Loucy (cell line): ENCODE measurements around the gene NID2.

Source experiments
- H2AFZ ChIP-seq: fragments of 200-600 bp; sonication (generic); 2 replicates; pipeline ENCODE4 v1.6.0; 2016; ENCODE audit warnings: antibody characterized with exemption, mild to moderate bottlenecking, low read length, moderate library complexity
- H3F3A ChIP-seq: fragments of 200-600 bp; 2 replicates; pipeline ENCODE4 v1.6.0; 2016; ENCODE audit warnings: antibody characterized with exemption, low read depth, mild to moderate bottlenecking
- H3K27me3 ChIP-seq: fragments of 200-600 bp; sonication (generic); 2 replicates; pipeline ENCODE4 v1.6.1; 2014; ENCODE audit warnings: low read length, mild to moderate bottlenecking; ENCODE audit not compliant: insufficient read depth, poor library complexity, severe bottlenecking
- H3K36me3 ChIP-seq: fragments of 200-600 bp; sonication (generic); 2 replicates; pipeline ENCODE4 v1.6.1; 2016; ENCODE audit warnings: low read length; ENCODE audit not compliant: insufficient read depth
- H3K4me1 ChIP-seq: fragments of 200-600 bp; sonication (generic); 2 replicates; pipeline ENCODE4 v1.5.1; 2014; ENCODE audit warnings: low read length, mild to moderate bottlenecking; ENCODE audit not compliant: insufficient read depth, poor library complexity, severe bottlenecking
- H3K4me2 ChIP-seq: fragments of 200-600 bp; sonication (generic); 2 replicates; pipeline ENCODE4 v1.6.0; 2014; ENCODE audit warnings: antibody characterized with exemption, low read length, low read depth, mild to moderate bottlenecking; ENCODE audit not compliant: poor library complexity, severe bottlenecking
- H3K4me3 ChIP-seq: fragments of 200-600 bp; sonication (generic); 2 replicates; pipeline ENCODE4 v1.5.1; 2014; ENCODE audit warnings: low read length, mild to moderate bottlenecking, mixed read lengths; ENCODE audit not compliant: poor library complexity, severe bottlenecking
- H3K79me2 ChIP-seq: fragments of 200-600 bp; sonication (generic); 2 replicates; pipeline ENCODE4 v1.6.1; 2014; ENCODE audit warnings: low read length; ENCODE audit not compliant: insufficient read depth
- H3K9ac ChIP-seq: fragments of 200-600 bp; sonication (generic); 2 replicates; pipeline ENCODE4 v1.6.0; 2014; ENCODE audit warnings: mild to moderate bottlenecking, low read depth, low read length, moderate library complexity; ENCODE audit not compliant: poor library complexity, severe bottlenecking
- H3K9me2 ChIP-seq: fragments of 200-600 bp; sonication (generic); replicated peaks from 2 replicates; pipeline ENCODE4 v1.6.1; 2016; ENCODE audit warnings: low read depth, low read length, mixed read lengths
- H3K9me3 ChIP-seq: fragments of 200-600 bp; sonication (generic); 2 replicates; pipeline ENCODE4 v1.6.1; 2014; ENCODE audit warnings: mild to moderate bottlenecking, antibody characterized with exemption, low read length, low read depth; ENCODE audit not compliant: insufficient read depth
- H4K20me1 ChIP-seq: fragments of 200-600 bp; sonication (generic); 2 replicates; pipeline ENCODE4 v1.6.0; 2014; ENCODE audit warnings: antibody characterized with exemption, low read length, mild to moderate bottlenecking; ENCODE audit not compliant: insufficient read depth, poor library complexity, severe bottlenecking
- EZH2phosphoT487 ChIP-seq: fragments of 200-600 bp; IDR thresholded peaks from 2 replicates; pipeline ENCODE4 v1.6.1; 2018; ENCODE audit warnings: antibody characterized with exemption, mild to moderate bottlenecking, moderate library complexity, borderline replicate concordance
- TF ChIP-seq, protein P1 (sequence below): fragments of 200-600 bp; sonication (generic); conservative IDR thresholded peaks from 2 replicates; pipeline ENCODE4 v1.5.1; 2014; ENCODE audit warnings: mild to moderate bottlenecking, antibody characterized with exemption, low read length

The NID2 gene

DNA sequence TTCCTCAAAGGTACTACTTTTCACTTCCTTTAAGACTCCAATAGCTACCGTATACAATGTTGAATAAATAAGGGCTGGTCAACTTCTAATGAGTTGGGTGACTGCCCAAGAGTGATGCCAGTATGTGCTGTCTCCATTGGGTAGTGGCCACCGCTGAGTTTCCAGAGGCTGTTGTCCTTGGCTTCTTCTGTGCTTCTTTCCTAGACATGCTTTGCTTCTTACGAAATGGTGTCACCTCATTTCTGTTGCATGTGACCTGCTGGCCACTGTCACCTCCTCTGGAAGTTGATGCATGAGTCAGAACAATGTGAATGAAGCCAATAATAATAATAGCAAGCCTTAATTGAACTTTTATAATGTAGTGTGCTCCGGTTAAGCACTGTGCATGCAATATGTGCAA lies 7.5 kb upstream of the NID2 start:
- Histone ChIP-seq H3K9me2 (no peaks in the 10 kb centered on the region), H2AFZ (no peak overlapping the region), H3F3A (no peaks in the 10 kb centered on the region), H3K27me3 (no peaks in the 10 kb centered on the region), H3K4me1 (peaks cover 16% of the 10 kb centered on the region), H3K79me2 (no peaks in the 10 kb centered on the region), H3K36me3 (no peaks in the 10 kb centered on the region), H3K4me3 (no peak overlapping the region), H3K4me2 (no peak overlapping the region), H4K20me1 (no peaks in the 10 kb centered on the region), H3K9ac (no peak overlapping the region), H3K9me3 (peaks cover 5% of the 10 kb centered on the region; the same call in 1 of the 2 replicates)
- TF ChIP-seq, protein P1, sequence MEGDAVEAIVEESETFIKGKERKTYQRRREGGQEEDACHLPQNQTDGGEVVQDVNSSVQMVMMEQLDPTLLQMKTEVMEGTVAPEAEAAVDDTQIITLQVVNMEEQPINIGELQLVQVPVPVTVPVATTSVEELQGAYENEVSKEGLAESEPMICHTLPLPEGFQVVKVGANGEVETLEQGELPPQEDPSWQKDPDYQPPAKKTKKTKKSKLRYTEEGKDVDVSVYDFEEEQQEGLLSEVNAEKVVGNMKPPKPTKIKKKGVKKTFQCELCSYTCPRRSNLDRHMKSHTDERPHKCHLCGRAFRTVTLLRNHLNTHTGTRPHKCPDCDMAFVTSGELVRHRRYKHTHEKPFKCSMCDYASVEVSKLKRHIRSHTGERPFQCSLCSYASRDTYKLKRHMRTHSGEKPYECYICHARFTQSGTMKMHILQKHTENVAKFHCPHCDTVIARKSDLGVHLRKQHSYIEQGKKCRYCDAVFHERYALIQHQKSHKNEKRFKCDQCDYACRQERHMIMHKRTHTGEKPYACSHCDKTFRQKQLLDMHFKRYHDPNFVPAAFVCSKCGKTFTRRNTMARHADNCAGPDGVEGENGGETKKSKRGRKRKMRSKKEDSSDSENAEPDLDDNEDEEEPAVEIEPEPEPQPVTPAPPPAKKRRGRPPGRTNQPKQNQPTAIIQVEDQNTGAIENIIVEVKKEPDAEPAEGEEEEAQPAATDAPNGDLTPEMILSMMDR, result no peak
- TF ChIP-seq EZH2phosphoT487, result no peak

DNA sequence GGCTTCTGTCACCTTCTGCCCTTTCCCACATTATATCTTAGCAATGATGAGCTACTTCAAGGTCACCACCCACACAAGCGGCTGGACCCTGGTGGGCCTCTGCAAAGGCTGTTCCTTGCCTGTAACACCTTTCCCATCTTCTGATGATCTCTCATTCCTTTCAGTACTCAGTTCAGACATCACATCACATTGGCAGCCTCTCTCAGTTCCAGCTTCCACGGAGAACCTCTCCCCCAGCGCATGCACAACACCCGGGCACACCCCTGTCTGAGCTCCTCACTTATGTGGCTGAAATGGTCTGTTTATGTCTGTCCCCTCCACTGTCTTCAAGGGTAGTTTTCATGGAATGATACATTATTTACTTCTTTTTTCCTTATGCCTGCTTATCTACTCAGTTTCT lies 6.5 kb upstream of the NID2 start:
- no peak overlapping the region for H3K9ac ChIP-seq
- H3K4me1 ChIP-seq, result peaks cover 16% of the 10 kb centered on the region

DNA sequence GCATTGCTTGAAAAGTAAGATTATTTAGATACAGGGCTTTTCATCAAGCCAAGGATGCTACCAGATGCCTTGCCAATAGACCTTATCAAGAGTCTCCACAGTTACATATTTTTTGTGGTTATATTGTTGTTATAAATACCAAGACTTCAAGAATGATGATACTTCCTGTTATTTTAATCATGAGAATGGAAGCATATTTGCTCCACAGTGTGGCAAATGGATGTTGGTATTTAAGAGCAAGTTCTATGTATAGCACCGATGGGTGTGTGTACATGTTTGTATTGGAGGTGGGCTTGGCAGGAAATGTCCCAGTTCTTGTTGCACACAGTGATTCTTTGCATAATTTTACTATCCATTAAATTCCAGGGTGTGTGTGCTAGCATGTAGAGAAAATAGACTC lies 4.4 kb upstream of the NID2 start:
- H3K36me3 ChIP-seq, result no peaks in the 10 kb centered on the region
- no peak overlapping the region for H2AFZ ChIP-seq
- no peaks in the 10 kb centered on the region for H3K9me2 ChIP-seq
- no peaks in the 10 kb centered on the region for H3K27me3 ChIP-seq
- peaks cover 20% of the 10 kb centered on the region for H3K4me1 ChIP-seq
- no peaks in the 10 kb centered on the region for H4K20me1 ChIP-seq
- H3F3A ChIP-seq, result no peaks in the 10 kb centered on the region
- H3K9ac ChIP-seq, result no peak overlapping the region
- H3K4me2 ChIP-seq, result no peak overlapping the region
- no peak overlapping the region for H3K4me3 ChIP-seq
- H3K9me3 ChIP-seq, result peaks cover 5% of the 10 kb centered on the region; the same call in 1 of the 2 replicates
- H3K79me2 ChIP-seq, result no peaks in the 10 kb centered on the region
- no peak for TF ChIP-seq EZH2phosphoT487
- TF ChIP-seq, protein P1, result no peak

More for the DNA sequence above, 6.5 kb upstream of the NID2 start:
- Histone ChIP-seq H3K9me2 (no peaks in the 10 kb centered on the region), H3K4me3 (no peak overlapping the region), H3F3A (no peaks in the 10 kb centered on the region), H3K79me2 (no peaks in the 10 kb centered on the region), H3K4me2 (no peak overlapping the region), H3K9me3 (peaks cover 5% of the 10 kb centered on the region; the same call in 1 of the 2 replicates), H4K20me1 (no peaks in the 10 kb centered on the region), H3K36me3 (no peaks in the 10 kb centered on the region), H2AFZ (no peak overlapping the region), H3K27me3 (no peaks in the 10 kb centered on the region)
- no peak for TF ChIP-seq EZH2phosphoT487
- TF ChIP-seq, protein P1, result no peak
